ENCODE results near the gene CLPX. TPM values are rescaled to one million over a fixed set of nuclear protein-coding genes. Genes with fewer than 3 reads are reported as not detected.

The CLPX gene
- total and polyA plus RNA-seq, 11 donors, result 11.2 to 64.8 (median 54.0) TPM

GRCh38 chr15:65115086-65115485 is 70.1 kb downstream of the CLPX start, which contains the start of gene UBAP1L:
TSS of gene UBAP1L (minus strand) at chr15:65115200. CDS start at chr15:65106215, 8,985 bp downstream.
- DNase-seq, result no peak
- no peak within 1 kb of the TSS for H3K27ac ChIP-seq
- no peaks in the 10 kb centered on the region for H3K27me3 ChIP-seq
- H3K9me3 ChIP-seq, result no peaks in the 10 kb centered on the region
- H3K4me1 ChIP-seq, result peaks cover 0 to 6% (median 0%) of the 10 kb centered on the region in 12 donors
- WGBS, 4 donors, result 84 to 92% (median 88%) methylated on average over 2 of the region's 2 CpGs
- intact Hi-C loops (cut with DNase I), result no loop called here
- no peak for ATAC-seq
- TF ChIP-seq, protein P1, sequence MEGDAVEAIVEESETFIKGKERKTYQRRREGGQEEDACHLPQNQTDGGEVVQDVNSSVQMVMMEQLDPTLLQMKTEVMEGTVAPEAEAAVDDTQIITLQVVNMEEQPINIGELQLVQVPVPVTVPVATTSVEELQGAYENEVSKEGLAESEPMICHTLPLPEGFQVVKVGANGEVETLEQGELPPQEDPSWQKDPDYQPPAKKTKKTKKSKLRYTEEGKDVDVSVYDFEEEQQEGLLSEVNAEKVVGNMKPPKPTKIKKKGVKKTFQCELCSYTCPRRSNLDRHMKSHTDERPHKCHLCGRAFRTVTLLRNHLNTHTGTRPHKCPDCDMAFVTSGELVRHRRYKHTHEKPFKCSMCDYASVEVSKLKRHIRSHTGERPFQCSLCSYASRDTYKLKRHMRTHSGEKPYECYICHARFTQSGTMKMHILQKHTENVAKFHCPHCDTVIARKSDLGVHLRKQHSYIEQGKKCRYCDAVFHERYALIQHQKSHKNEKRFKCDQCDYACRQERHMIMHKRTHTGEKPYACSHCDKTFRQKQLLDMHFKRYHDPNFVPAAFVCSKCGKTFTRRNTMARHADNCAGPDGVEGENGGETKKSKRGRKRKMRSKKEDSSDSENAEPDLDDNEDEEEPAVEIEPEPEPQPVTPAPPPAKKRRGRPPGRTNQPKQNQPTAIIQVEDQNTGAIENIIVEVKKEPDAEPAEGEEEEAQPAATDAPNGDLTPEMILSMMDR (IDR thresholded peaks at IDR 0.05), result no peak
- no peak for TF ChIP-seq POLR2A (IDR thresholded peaks at IDR 0.05)
- no peak within 1 kb of the TSS for H3K4me3 ChIP-seq
- H3K36me3 ChIP-seq, result peaks cover 0 to 86% (median 71%) of the 10 kb centered on the region in 9 donors

DNA sequence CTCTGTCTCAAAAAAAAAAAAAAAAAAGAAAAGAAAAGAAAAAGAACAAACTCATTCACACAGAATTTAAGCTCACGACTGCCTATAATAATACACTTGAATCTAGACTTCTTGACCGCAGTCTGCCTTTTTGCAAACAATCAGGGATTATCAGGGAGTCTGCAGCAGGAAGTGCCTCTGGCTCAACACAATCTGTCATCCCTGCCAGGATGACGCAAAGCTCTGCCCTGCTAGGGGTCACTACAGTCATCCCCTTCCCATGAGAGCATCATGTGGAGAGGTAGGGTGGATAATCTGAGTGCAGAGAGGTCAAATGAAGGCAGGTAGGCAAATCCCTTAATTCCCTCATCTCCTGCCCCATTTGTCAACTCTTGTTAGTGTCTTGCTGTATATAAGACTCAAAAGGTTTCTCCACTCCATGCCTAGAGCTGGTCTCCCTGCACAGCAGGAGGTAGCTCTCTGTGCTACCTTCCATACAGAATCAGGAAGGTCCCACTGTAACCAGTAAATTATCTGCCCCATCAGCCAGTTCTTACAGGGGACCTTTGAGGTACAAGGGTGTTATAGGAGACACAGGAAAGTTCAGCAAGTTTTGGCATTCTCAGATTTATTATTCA is 74.4 kb downstream of the CLPX start:
- DNase-seq (no peak), ATAC-seq (peak in 3 of 4 donors; percentile 68 to 88 (median 77))
- no peaks in the 10 kb centered on the region for H3K27me3 ChIP-seq
- H3K4me3 ChIP-seq, result no peak overlapping the region
- 37 to 44% (median 40%) methylated on average over 3 of the region's 3 CpGs for WGBS, 4 donors
- peaks cover 0 to 62% (median 38%) of the 10 kb centered on the region in 9 donors for H3K36me3 ChIP-seq
- TF ChIP-seq POLR2A (IDR thresholded peaks at IDR 0.05), result no peak
- TF ChIP-seq, protein P1 (IDR thresholded peaks at IDR 0.05), result no peak
- intact Hi-C loops (cut with DNase I), result no loop called here
- peak overlapping the region in 1 of 12 donors; percentile 30 for H3K27ac ChIP-seq
- H3K9me3 ChIP-seq, result no peaks in the 10 kb centered on the region
- H3K4me1 ChIP-seq, result peaks cover 0 to 6% (median 0%) of the 10 kb centered on the region in 12 donors

DNA sequence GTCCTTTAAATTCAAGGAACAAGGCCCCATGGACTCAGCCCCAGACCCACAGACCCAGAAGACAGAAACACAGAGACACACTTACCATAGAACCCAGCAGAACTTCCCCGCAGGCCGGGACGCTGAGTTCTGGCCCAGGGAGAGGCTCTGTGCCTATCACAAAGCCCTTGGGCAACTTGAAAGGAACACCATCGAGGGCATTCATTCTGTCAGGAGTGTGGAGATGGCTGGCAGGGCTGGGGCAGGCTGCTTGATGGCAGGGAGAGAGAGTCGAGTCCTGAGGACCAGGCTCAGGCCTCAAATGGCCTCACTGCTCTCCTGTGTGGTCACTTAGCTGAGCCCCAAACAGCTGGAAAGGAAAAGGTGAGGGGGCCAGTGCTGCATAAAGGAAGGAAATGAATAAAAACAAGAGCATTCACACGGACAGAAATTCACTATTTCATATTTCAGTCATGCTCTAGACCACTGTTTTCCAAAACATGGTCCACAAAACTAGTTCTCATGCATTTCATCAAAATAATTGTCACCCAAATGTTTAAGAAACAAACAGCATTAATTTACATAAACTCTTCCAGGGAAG is 79.0 kb downstream of the CLPX start:
- ATAC-seq (no peak), DNase-seq (no peak)
- H3K4me1 ChIP-seq, result peaks cover 0 to 12% (median 0%) of the 10 kb centered on the region in 12 donors
- TF ChIP-seq, protein P1 (IDR thresholded peaks at IDR 0.05), result no peak
- no peak for TF ChIP-seq POLR2A (IDR thresholded peaks at IDR 0.05)
- peaks cover 0 to 51% (median 26%) of the 10 kb centered on the region in 9 donors for H3K36me3 ChIP-seq
- no peak overlapping the region for H3K4me3 ChIP-seq
- H3K27ac ChIP-seq, result no peak overlapping the region
- WGBS, 4 donors, result 75 to 86% (median 81%) methylated on average over 2 to 6 of the region's 6 CpGs
- no peaks in the 10 kb centered on the region for H3K27me3 ChIP-seq
- intact Hi-C loops (cut with DNase I), result no loop called here
- H3K9me3 ChIP-seq, result no peaks in the 10 kb centered on the region

DNA sequence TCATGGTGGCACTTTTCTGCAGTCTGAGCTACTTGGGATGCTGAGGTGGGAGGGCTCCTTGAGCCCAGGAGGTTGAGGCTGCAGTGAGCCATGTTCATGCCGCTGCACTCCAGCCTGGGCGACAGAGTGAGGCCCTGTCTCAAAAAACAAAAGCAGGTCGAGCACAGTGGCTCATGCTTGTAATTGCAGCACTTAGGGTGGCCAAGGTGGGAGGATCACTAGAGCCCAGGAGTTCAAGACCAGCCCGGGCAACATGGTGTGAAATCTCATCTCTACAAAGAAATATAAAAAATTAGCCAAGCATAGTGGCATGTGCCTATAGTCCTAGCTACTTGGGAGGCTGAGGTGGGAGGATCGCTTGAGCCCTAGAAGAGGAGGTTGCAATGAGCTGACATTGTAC is 80.1 kb downstream of the CLPX start:
- 87 to 95% (median 93%) methylated on average over 5 of the region's 5 CpGs for WGBS, 4 donors
- intact Hi-C loops (cut with DNase I), result no loop called here
- ATAC-seq, result no peak
- H3K27me3 ChIP-seq, result no peaks in the 10 kb centered on the region
- H3K9me3 ChIP-seq, result no peaks in the 10 kb centered on the region
- H3K4me3 ChIP-seq, result no peak overlapping the region
- TF ChIP-seq, protein P1 (IDR thresholded peaks at IDR 0.05), result no peak
- no peak for TF ChIP-seq POLR2A (IDR thresholded peaks at IDR 0.05)
- H3K36me3 ChIP-seq, result peaks cover 0 to 61% (median 33%) of the 10 kb centered on the region in 9 donors
- peaks cover 0 to 5% (median 0%) of the 10 kb centered on the region in 12 donors for H3K4me1 ChIP-seq
- H3K27ac ChIP-seq, result no peak overlapping the region
- no peak for DNase-seq
